Renal cortical epithelial cell (primary cell): ENCODE measurements around the gene ZNF155. TPM values are rescaled to one million over a fixed set of nuclear protein-coding genes. Genes with fewer than 3 reads are reported as not detected.
A peak's percentile ranks its signal among the peaks of the same experiment; 100 is the strongest.

Experiments
- DNase-seq: peaks from one replicate; pipeline ENCODE4 v3.0.0-alpha.2; 2011; ENCODE audit warnings: low read depth
- total RNA-seq: library from RNA; depleted of rRNA; stranded (reverse); fragments of >200 nt; gene quantifications from 2 replicates; pipeline ENCODE4 v1.2.3, GENCODE V29; 2014

ZNF155 gene
- total RNA-seq, 1 donor from 2014 or later, result 11.9 TPM

- peak; percentile 69 for DNase-seq
Observed at GRCh38 chr19:44003461-44004009, 19.5 kb downstream of the ZNF155 start.

GRCh38 chr19:44005973-44006372, 22.0 kb downstream of the ZNF155 start:
- DNase-seq, result peak; percentile 10

- DNase-seq, result no peak
Observed at GRCh38 chr19:44007473-44007872, 23.5 kb downstream of the ZNF155 start.

GRCh38 chr19:44010468-44010867, 26.5 kb downstream of the ZNF155 start:
- DNase-seq, result no peak

GRCh38 chr19:44019498-44019897, 35.5 kb downstream of the ZNF155 start:
- no peak for DNase-seq

GRCh38 chr19:44021221-44021620, 37.2 kb downstream of the ZNF155 start:
- no peak for DNase-seq

GRCh38 chr19:44024900-44025216, 40.9 kb downstream of the ZNF155 start:
- no peak for DNase-seq

GRCh38 chr19:44025217-44025936, 41.4 kb downstream of the ZNF155 start, which contains the start of gene ZNF222:
Gene ZNF222, plus strand, starts transcription at chr19:44025379. Its CDS starts 58 bp downstream, at chr19:44025437.
- peak; percentile 84 for DNase-seq

GRCh38 chr19:44026622-44027021, 42.6 kb downstream of the ZNF155 start:
- DNase-seq, result no peak

GRCh38 chr19:44032001-44032610, 48.1 kb downstream of the ZNF155 start:
- DNase-seq, result no peak

GRCh38 chr19:44042147-44042546, 58.2 kb downstream of the ZNF155 start:
- DNase-seq, result no peak

Other genes with a start within 250 kb of the ZNF155 start
- gene SMG9, start 229.2 kb upstream of the ZNF155 start, total RNA-seq, result 3.8 and 9.9 TPM in 2 replicates
- gene KCNN4, start 203.2 kb upstream of the ZNF155 start, total RNA-seq, result 0.85 and 8.5 TPM in 2 replicates
- 0.35 TPM in 2 replicates for gene LYPD5, start 181.7 kb upstream of the ZNF155 start, total RNA-seq
- gene ZNF283, start 156.9 kb upstream of the ZNF155 start, total RNA-seq, result 5.4 and 20.7 TPM in 2 replicates
- gene ZNF404, start 100.2 kb upstream of the ZNF155 start, total RNA-seq, result 2.6 and 6.0 TPM in 2 replicates
- 12.3 and 24.2 TPM in 2 replicates for gene ZNF45, start 48.9 kb upstream of the ZNF155 start, total RNA-seq
- 4.0 and 13.7 TPM in 2 replicates for gene ZNF221, start 33.0 kb upstream of the ZNF155 start, total RNA-seq
- gene ZNF230, start 18.8 kb downstream of the ZNF155 start, total RNA-seq, result 3.3 and 5.0 TPM in 2 replicates
- gene ZNF222, start 41.2 kb downstream of the ZNF155 start, total RNA-seq, result 4.5 and 5.9 TPM in 2 replicates
- gene ZNF223, start 67.8 kb downstream of the ZNF155 start, total RNA-seq, result 8.5 and 9.4 TPM in 2 replicates
- 2.1 and 4.4 TPM in 2 replicates for gene ZNF284, start 88.0 kb downstream of the ZNF155 start, total RNA-seq
- 19.1 and 41.5 TPM in 2 replicates for gene ZNF224, start 110.2 kb downstream of the ZNF155 start, total RNA-seq
- 3.5 and 9.2 TPM in 2 replicates for gene ZNF225, start 129.2 kb downstream of the ZNF155 start, total RNA-seq
- gene ZNF234, start 157.4 kb downstream of the ZNF155 start, total RNA-seq, result 6.1 and 16.4 TPM in 2 replicates
- gene ZNF226, start 180.9 kb downstream of the ZNF155 start, total RNA-seq, result 13.2 and 25.1 TPM in 2 replicates
- 17.9 and 24.7 TPM in 2 replicates for gene ZNF227, start 228.3 kb downstream of the ZNF155 start, total RNA-seq